Esophagus muscularis mucosa (tissue), 4 donors: ENCODE measurements around the gene PTN.

Experiments used
- EP300 ChIP-seq: sonication (generic); formaldehyde crosslinking; IDR thresholded peaks from one replicate; pipeline ENCODE4 v1.6.1; 2017; ENCODE audit warnings: antibody characterized with exemption
- POLR2A ChIP-seq: fragments of 450-650 bp; IDR thresholded peaks from one replicate; pipeline ENCODE4 v1.6.1; 2017; ENCODE audit warnings: antibody characterized with exemption, moderate library complexity, mild to moderate bottlenecking, low read depth
- POLR2AphosphoS5 ChIP-seq, 2 donors: sonication (generic); formaldehyde crosslinking; IDR thresholded peaks; one replicate each; pipeline ENCODE4 v1.6.1; 2017; ENCODE audit warnings: antibody characterized with exemption in 2 of 2
- TF ChIP-seq, protein P1 (sequence below), 3 experiments: fragments of 200-600 bp in 2 of 3; fragments of 450-650 bp in 1 of 3; sonication (generic) in 2 of 3; IDR thresholded peaks; one replicate each; pipeline ENCODE4 v1.5.1; 2017 to 2019; ENCODE audit warnings: antibody characterized with exemption in 3 of 3, mild to moderate bottlenecking in 2 of 3, moderate library complexity in 1 of 3

GRCh38 chr7:137262599-137262998 lies 80.9 kb downstream of the PTN start:
- TF ChIP-seq, protein P1, sequence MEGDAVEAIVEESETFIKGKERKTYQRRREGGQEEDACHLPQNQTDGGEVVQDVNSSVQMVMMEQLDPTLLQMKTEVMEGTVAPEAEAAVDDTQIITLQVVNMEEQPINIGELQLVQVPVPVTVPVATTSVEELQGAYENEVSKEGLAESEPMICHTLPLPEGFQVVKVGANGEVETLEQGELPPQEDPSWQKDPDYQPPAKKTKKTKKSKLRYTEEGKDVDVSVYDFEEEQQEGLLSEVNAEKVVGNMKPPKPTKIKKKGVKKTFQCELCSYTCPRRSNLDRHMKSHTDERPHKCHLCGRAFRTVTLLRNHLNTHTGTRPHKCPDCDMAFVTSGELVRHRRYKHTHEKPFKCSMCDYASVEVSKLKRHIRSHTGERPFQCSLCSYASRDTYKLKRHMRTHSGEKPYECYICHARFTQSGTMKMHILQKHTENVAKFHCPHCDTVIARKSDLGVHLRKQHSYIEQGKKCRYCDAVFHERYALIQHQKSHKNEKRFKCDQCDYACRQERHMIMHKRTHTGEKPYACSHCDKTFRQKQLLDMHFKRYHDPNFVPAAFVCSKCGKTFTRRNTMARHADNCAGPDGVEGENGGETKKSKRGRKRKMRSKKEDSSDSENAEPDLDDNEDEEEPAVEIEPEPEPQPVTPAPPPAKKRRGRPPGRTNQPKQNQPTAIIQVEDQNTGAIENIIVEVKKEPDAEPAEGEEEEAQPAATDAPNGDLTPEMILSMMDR (IDR thresholded peaks at IDR 0.05) = no peak
- TF ChIP-seq POLR2AphosphoS5 (IDR thresholded peaks at IDR 0.05) = no peak
- no peak for TF ChIP-seq POLR2A
- TF ChIP-seq EP300 = no peak
